Endothelial cell of umbilical vein (primary cell): ENCODE measurements around the gene FAM227B. TPM values are rescaled to one million over a fixed set of nuclear protein-coding genes. Genes with fewer than 3 reads are reported as not detected.

ENCODE experiments used
- BruUV-seq: library from RNA; stranded (reverse); fragments of 400-500 nt; replicated peaks from 2 replicates; lab custom pipeline; 2021; lab: Mats Ljungman, UMichigan
- CTCF ChIA-PET: fragments of 300-600, 350-600 bp; sonication (Branson Sonifier 250); formaldehyde crosslinking; loops from one replicate; lab custom pipeline; 2021; ENCODE audit warnings: antibody characterized with exemption, inconsistent platforms; lab: Charles Lee
- POLR2A ChIA-PET: fragments of 300-600, 350-600 bp; sonication (Branson Sonifier 250); formaldehyde crosslinking; loops from one replicate; lab custom pipeline; 2021; ENCODE audit warnings: antibody characterized with exemption, inconsistent platforms; lab: Charles Lee
- DNase-seq: peaks from one replicate; pipeline ENCODE4 v3.0.0-alpha.2; 2011; ENCODE audit warnings: low read depth, low spot score
- FAIRE-seq: peaks from 2 replicates; lab custom pipeline; 2011; peaks lifted over from hg19 to GRCh38; lab: Jason Lieb, UNC
- H2AFZ ChIP-seq: 2 replicates; pipeline ENCODE4 v1.6.0; 2012; ENCODE audit warnings: low read depth, low read length, control low read depth, inconsistent platforms
- H3K27ac ChIP-seq: 2 replicates; pipeline ENCODE4 v1.5.1; 2011; ENCODE audit warnings: low read depth, mild to moderate bottlenecking, control low read depth, low read length, moderate library complexity; ENCODE audit not compliant: insufficient read depth
- H3K27me3 ChIP-seq, 2 experiments: 2 replicates each; pipeline versions ENCODE4 v1.6.0 to v1.6.1; 2011; ENCODE audit warnings: low read length in 2 of 2, mixed read lengths in 1 of 2; ENCODE audit not compliant: control insufficient read depth in 2 of 2, insufficient read depth in 2 of 2
- H3K36me3 ChIP-seq, 2 experiments: 2 replicates in 1 of 2; 3 replicates in 1 of 2; pipeline ENCODE4 v1.5.1; 2011; ENCODE audit warnings: low read length in 2 of 2, mild to moderate bottlenecking in 1 of 2, moderate library complexity in 1 of 2; ENCODE audit not compliant: control insufficient read depth in 2 of 2, insufficient read depth in 2 of 2; ENCODE audit errors: extremely low read depth in 1 of 2
- H3K4me1 ChIP-seq: 3 replicates; pipeline ENCODE4 v1.5.1; 2011; ENCODE audit warnings: mild to moderate bottlenecking, low read length; ENCODE audit not compliant: control insufficient read depth, insufficient read depth; ENCODE audit errors: extremely low read depth
- H3K4me2 ChIP-seq: 2 replicates; pipeline ENCODE4 v1.6.1; 2011; ENCODE audit warnings: low read length, control low read depth, mixed read lengths; ENCODE audit not compliant: insufficient read depth
- H3K4me3 ChIP-seq, 3 experiments: fragments of 200-600 bp in 1 of 3; sonication (generic), shearing (Covaris generic) in 1 of 3; replicated peaks in 1 of 3; 2 replicates each; pipeline ENCODE4 v1.5.1; 2011 to 2016; ENCODE audit warnings: control low read depth in 3 of 3, low read length in 3 of 3, mild to moderate bottlenecking in 2 of 3, inconsistent platforms in 1 of 3, low read depth in 1 of 3, moderate library complexity in 1 of 3; ENCODE audit not compliant: insufficient read depth in 1 of 3
- H3K79me2 ChIP-seq: 2 replicates; pipeline ENCODE4 v1.6.0; 2012; ENCODE audit warnings: low read length, inconsistent platforms; ENCODE audit not compliant: control insufficient read depth, insufficient read depth
- H3K9ac ChIP-seq: replicated peaks from 2 replicates; pipeline ENCODE3; 2011; ENCODE audit warnings: low read length, control low read depth; ENCODE audit not compliant: insufficient read depth; ENCODE audit errors: extremely low read depth
- H3K9me1 ChIP-seq: replicated peaks from 3 replicates; pipeline ENCODE4 v1.6.0; 2011; ENCODE audit warnings: mild to moderate bottlenecking, low read length; ENCODE audit not compliant: control insufficient read depth, insufficient read depth; ENCODE audit errors: extremely low read depth
- H3K9me3 ChIP-seq: replicated peaks from 2 replicates; pipeline ENCODE4 v1.5.1; 2012; ENCODE audit warnings: low read length, inconsistent platforms; ENCODE audit not compliant: control insufficient read depth, insufficient read depth
- H4K20me1 ChIP-seq: replicated peaks from 2 replicates; pipeline ENCODE3; 2011; ENCODE audit warnings: mild to moderate bottlenecking, low read length; ENCODE audit not compliant: control insufficient read depth, insufficient read depth; ENCODE audit errors: extremely low read depth
- EZH2 ChIP-seq: IDR thresholded peaks from 2 replicates; pipeline ENCODE4 v1.6.1; 2012; ENCODE audit warnings: borderline replicate concordance, low read depth, mild to moderate bottlenecking, moderate library complexity, low read length, inconsistent platforms; ENCODE audit not compliant: severe bottlenecking
- FOS ChIP-seq: IDR thresholded peaks from 2 replicates; pipeline ENCODE4 v1.6.1; 2011; ENCODE audit warnings: mild to moderate bottlenecking, low read length, moderate library complexity, borderline replicate concordance; ENCODE audit not compliant: insufficient read depth
- GATA2 ChIP-seq: IDR thresholded peaks from 2 replicates; pipeline ENCODE4 v1.7.0; 2011; ENCODE audit warnings: low read depth, mild to moderate bottlenecking, moderate library complexity, mixed read lengths, low read length; ENCODE audit not compliant: insufficient read length, insufficient read depth
- JUN ChIP-seq: IDR thresholded peaks from 2 replicates; pipeline ENCODE4 v1.6.1; 2011; ENCODE audit warnings: borderline replicate concordance, low read depth; ENCODE audit not compliant: insufficient read length, insufficient read depth
- MAX ChIP-seq: IDR thresholded peaks from 2 replicates; pipeline ENCODE4 v1.6.1; 2011; ENCODE audit not compliant: insufficient read depth, insufficient read length
- MYC ChIP-seq: IDR thresholded peaks from one replicate; pipeline ENCODE4 v1.6.1; 2011; ENCODE audit warnings: mild to moderate bottlenecking, low read depth, low read length
- POLR2A ChIP-seq: IDR thresholded peaks from 2 replicates; pipeline ENCODE4 v1.6.1; 2012; ENCODE audit warnings: low read depth, mild to moderate bottlenecking, control low read depth, low read length
- POLR2AphosphoS5 ChIP-seq: IDR thresholded peaks from 2 replicates; pipeline ENCODE4 v1.6.1; 2012; ENCODE audit warnings: low read depth, mild to moderate bottlenecking, control low read depth, low read length, moderate library complexity; ENCODE audit not compliant: insufficient read depth
- dilution Hi-C: fragments of 300-500 bp; cut with MboI; formaldehyde crosslinking; loops from one replicate; pipeline ENCODE4 v1.15.0; 2019; ENCODE audit warnings: low sequenced_read_pairs; ENCODE audit not compliant: extremely low pct_ligation_motif_present
- intact Hi-C: fragments of 100-400 bp; cut with micrococcal nuclease; formaldehyde crosslinking; loops from one replicate; pipeline ENCODE4 v1.10.0; 2022
- polyA plus RNA-seq, 4 experiments: library from polyadenylated mRNA; depleted of rRNA in 3 of 4; stranded (reverse) in 3 of 4; unstranded in 1 of 4; fragments of >200 nt; gene quantifications; 2 replicates each; pipeline versions ENCODE4 v1.2.1 to v1.2.3, GENCODE V29; 2011 to 2012; ENCODE audit warnings: missing spikeins in 1 of 4
- total RNA-seq: library from RNA; stranded (reverse); gene quantifications from 2 replicates; pipeline ENCODE4 v1.2.3, GENCODE V29; 2021
- TF ChIP-seq, protein P1 (sequence below), 2 donors: IDR thresholded peaks; 1 replicate in 1 of 2; 2 replicates in 1 of 2; pipeline ENCODE4 v1.5.1; 2011; ENCODE audit warnings: low read length in 2 of 2, mild to moderate bottlenecking in 2 of 2, moderate library complexity in 2 of 2, control low read depth in 1 of 2, inconsistent platforms in 1 of 2, low read depth in 1 of 2; ENCODE audit not compliant: insufficient read depth in 1 of 2; ENCODE audit errors: extremely low read depth in 1 of 2

The FAM227B gene
- total and polyA plus RNA-seq, 2 donors (not counting 3 experiments of a cell fraction or from before 2014, with no cell fraction given): 1.5 to 1.8 TPM

DNA sequence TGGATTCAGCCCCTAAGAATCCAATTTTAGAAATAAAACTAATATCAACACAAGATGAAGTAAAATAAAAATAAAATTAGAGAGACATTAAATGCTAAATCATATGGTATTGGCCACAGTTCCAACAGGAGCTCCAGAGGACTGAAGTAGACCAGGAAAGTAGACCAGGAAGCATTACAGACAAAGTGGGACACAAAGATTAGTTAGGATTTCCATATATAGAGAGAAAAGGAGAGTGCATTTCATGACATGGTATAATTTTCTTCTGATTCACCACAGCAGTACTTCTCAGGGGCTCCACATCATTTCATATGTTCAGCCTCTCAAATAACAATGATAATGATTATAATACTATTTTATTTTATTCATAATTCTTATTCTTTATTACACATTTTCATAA is 179.3 kb downstream of the FAM227B start:
- Histone ChIP-seq H3K4me2 (no peak overlapping the region), H3K9me3 (no peaks in the 10 kb centered on the region), H3K36me3 (no peaks in the 10 kb centered on the region), H3K4me1 (no peaks in the 10 kb centered on the region), H3K9ac (no peak overlapping the region), H3K27ac (no peak overlapping the region), H4K20me1 (no peaks in the 10 kb centered on the region), H3K4me3 (no peak overlapping the region), H3K79me2 (no peaks in the 10 kb centered on the region), H2AFZ (no peak overlapping the region), H3K9me1 (no peaks in the 10 kb centered on the region), H3K27me3 (peaks cover 0 to 2% of the 10 kb centered on the region in 2 experiments)
- DNase-seq (no peak), FAIRE-seq (no peak)
- BruUV-seq: no TSS peak
- ChIA-PET CTCF (no interaction called here), POLR2A (no interaction called here)
- intact Hi-C loops: no loop called here
- dilution Hi-C loops: no loop called here
- TF ChIP-seq, protein P1, sequence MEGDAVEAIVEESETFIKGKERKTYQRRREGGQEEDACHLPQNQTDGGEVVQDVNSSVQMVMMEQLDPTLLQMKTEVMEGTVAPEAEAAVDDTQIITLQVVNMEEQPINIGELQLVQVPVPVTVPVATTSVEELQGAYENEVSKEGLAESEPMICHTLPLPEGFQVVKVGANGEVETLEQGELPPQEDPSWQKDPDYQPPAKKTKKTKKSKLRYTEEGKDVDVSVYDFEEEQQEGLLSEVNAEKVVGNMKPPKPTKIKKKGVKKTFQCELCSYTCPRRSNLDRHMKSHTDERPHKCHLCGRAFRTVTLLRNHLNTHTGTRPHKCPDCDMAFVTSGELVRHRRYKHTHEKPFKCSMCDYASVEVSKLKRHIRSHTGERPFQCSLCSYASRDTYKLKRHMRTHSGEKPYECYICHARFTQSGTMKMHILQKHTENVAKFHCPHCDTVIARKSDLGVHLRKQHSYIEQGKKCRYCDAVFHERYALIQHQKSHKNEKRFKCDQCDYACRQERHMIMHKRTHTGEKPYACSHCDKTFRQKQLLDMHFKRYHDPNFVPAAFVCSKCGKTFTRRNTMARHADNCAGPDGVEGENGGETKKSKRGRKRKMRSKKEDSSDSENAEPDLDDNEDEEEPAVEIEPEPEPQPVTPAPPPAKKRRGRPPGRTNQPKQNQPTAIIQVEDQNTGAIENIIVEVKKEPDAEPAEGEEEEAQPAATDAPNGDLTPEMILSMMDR (IDR thresholded peaks at IDR 0.05; ENCODE audit: extremely low read depth in 1 of 2, insufficient read depth in 1 of 2, low read depth in 1 of 2, low read length in 2 of 2): no peak
- TF ChIP-seq JUN (no peak), FOS (no peak)

GRCh38 chr15:49439678-49440395 is 180.8 kb downstream of the FAM227B start:
- FAIRE-seq (no peak), DNase-seq (no peak)
- H3K9me1 ChIP-seq: no peaks in the 10 kb centered on the region
- no peak overlapping the region for H3K4me2 ChIP-seq
- no peak overlapping the region for H3K4me3 ChIP-seq
- no peaks in the 10 kb centered on the region for H4K20me1 ChIP-seq
- no peak overlapping the region for H2AFZ ChIP-seq
- H3K9me3 ChIP-seq: no peaks in the 10 kb centered on the region
- CTCF ChIA-PET: interaction anchor here (1.1 kb wide), 1 partner anchor 10 kb away, joined by 3 read pairs; no protein-coding TSS in a partner anchor
- no peaks in the 10 kb centered on the region for H3K79me2 ChIP-seq
- intact Hi-C loops (no loop called here), dilution Hi-C loops (no loop called here)
- H3K9ac ChIP-seq: no peak overlapping the region
- no peaks in the 10 kb centered on the region for H3K27me3 ChIP-seq
- no TSS peak for BruUV-seq
- TF ChIP-seq POLR2AphosphoS5 (no peak), POLR2A (no peak), EZH2 (no peak), MYC (no peak), MAX (no peak), FOS (no peak), JUN (no peak), GATA2 (no peak)
- TF ChIP-seq, protein P1 (IDR thresholded peaks at IDR 0.05; ENCODE audit: extremely low read depth in 1 of 2, insufficient read depth in 1 of 2, low read depth in 1 of 2, low read length in 2 of 2): no peak
- H3K36me3 ChIP-seq: no peaks in the 10 kb centered on the region
- POLR2A ChIA-PET: no interaction called here
- no peaks in the 10 kb centered on the region for H3K4me1 ChIP-seq
- H3K27ac ChIP-seq: no peak overlapping the region
